NCI-H128 (cell line): ENCODE data around the gene REST.
"Not testable (repeated sequence)": the region's sequence is repeated elsewhere in the genome, so short reads cannot be mapped to it uniquely, and the experiment has no call there.

Experiments
- DNase-seq: peaks from one replicate; lab custom pipeline; 2025; ENCODE audit not compliant: unreplicated experiment; lab: John Stamatoyannopoulos, UW

The REST gene

GRCh38 chr4:56908206-56909085 lies 746 bp downstream of the REST start:
- no peak for DNase-seq

DNA sequence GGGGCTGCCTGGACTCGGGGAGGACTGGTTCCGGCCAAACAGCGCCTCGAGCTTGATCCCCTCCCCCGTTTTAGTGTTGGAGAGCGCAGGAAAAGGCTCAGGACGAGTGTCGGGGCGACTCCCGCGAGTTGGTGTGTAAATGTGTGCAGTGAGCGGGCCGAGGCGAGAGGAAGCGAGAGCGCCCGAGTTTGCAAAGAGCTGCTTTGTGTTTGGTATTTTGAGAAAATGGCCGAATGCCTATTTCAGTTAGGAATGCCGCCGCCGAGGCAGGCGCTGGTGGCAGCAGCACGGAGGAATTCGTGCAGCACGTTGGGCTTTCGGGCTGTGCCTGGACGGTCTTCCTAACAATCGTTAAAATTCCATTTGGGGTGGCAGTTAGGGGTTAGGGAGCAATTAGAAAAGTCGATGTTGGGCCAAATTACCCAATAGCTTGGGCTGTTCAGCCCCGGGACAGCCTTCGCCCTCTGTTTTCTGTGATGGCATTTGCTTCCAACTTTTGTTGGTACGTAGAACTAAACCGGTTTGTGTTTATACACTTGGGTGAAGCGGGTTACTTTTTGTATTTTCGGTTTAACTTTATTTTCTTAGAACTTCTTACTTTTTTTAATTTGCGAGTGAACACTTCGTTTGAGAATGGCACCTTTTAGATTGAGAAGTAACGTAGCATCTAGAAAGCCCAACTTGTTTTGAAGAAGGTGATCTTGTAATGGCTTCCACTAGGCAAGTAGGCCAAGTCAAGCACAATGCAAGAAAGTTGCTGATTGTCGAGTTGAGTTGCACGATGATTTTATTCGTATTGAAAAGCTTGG lies 1.6 kb downstream of the REST start:
- no peak for DNase-seq

GRCh38 chr4:56910172-56910967 lies 2.7 kb downstream of the REST start:
- DNase-seq: no peak

- no peak for DNase-seq
Measured at GRCh38 chr4:56914336-56914735, 6.6 kb downstream of the REST start.

DNA sequence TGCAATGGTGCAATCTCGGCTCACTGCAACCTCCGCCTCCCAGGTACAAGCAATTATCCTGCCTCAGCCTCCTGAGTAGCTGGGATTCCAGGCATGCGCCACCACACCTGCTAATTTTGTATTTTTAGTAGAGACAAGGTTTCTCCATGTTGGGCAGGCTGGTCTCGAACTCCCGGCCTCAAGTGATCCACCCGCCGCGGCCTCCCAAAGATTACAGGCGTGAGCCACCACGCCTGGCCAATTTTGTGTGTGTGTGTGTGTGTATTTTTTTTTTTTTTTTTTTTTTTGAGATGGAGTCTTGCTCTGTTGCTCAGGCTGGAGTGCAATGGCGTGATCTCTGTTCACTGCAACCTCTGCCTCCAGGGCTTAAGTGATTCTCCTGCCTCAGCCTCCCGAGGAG lies 7.3 kb downstream of the REST start:
- not testable (repeated sequence) for DNase-seq

- no peak for DNase-seq
Measured at GRCh38 chr4:56927196-56927595, 19.5 kb downstream of the REST start.

DNA sequence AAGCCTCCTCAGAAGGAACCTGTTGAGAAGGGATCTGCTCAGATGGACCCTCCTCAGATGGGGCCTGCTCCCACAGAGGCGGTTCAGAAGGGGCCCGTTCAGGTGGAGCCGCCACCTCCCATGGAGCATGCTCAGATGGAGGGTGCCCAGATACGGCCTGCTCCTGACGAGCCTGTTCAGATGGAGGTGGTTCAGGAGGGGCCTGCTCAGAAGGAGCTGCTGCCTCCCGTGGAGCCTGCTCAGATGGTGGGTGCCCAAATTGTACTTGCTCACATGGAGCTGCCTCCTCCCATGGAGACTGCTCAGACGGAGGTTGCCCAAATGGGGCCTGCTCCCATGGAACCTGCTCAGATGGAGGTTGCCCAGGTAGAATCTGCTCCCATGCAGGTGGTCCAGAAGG lies 22.9 kb downstream of the REST start:
- DNase-seq: no peak

- DNase-seq: no peak
Measured at GRCh38 chr4:56931924-56932323, 24.2 kb downstream of the REST start.

DNA sequence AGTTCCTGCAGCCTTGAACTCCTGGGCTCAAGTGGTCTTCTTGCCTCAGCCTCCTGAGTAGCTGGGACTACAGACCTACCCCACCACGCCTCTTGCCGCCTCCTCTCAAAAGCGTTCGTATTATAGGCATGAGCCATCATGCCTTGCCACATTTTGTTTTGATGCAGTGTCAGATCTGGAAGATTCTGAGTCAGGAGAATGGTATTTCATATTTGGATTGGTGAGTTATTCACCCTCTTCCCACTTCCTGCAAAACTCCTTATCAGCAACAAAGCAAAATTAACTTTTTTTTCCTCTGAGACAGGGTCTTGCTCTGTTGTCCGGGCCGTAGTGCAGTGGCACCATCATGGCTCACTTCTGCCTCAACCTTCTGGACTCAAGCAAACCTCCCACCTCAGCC lies 29.6 kb downstream of the REST start:
- no peak for DNase-seq

DNA sequence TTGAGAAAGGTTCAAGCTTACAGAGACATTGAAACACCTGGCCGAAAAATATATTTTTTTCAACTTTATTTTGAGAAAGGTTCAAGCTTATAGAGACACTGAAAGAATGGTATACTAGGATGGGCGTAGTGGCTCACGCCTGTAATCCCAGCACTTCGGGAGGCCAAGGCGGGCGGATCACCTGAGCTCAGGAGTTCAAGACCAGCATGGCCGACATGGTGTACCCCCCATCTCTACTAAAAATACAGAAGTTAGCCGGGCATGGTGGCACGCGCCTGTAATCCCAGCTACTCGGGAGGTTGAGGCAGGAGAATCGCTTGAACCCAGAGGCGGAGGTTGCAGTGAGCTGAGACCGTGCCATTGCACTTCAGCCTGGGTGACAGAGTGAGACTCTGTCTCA lies 32.1 kb downstream of the REST start:
- DNase-seq: not testable (repeated sequence)

DNA sequence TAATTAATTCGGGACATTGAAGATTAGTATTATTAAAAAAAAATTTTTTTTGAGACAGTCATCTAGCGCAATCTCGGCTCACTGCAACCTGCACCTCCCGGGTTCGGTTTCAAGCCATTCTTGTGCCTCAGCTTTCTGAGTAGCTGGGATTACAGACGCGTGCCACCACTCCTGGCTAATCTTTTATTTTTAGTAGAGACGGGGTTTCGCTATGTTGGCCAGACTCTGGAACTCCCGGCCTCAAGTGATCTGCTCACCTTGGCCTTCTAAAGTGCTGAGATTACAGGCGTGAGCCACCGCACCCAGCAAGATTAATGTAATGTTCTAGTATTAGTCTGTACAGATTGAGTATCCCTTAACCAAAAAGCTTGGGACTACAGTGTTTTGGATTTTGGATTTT lies 32.7 kb downstream of the REST start:
- DNase-seq: no peak

GRCh38 chr4:56940971-56941370 lies 33.3 kb downstream of the REST start:
- no peak for DNase-seq

- DNase-seq: no peak
Measured at GRCh38 chr4:56941403-56941802, 33.7 kb downstream of the REST start.

DNA sequence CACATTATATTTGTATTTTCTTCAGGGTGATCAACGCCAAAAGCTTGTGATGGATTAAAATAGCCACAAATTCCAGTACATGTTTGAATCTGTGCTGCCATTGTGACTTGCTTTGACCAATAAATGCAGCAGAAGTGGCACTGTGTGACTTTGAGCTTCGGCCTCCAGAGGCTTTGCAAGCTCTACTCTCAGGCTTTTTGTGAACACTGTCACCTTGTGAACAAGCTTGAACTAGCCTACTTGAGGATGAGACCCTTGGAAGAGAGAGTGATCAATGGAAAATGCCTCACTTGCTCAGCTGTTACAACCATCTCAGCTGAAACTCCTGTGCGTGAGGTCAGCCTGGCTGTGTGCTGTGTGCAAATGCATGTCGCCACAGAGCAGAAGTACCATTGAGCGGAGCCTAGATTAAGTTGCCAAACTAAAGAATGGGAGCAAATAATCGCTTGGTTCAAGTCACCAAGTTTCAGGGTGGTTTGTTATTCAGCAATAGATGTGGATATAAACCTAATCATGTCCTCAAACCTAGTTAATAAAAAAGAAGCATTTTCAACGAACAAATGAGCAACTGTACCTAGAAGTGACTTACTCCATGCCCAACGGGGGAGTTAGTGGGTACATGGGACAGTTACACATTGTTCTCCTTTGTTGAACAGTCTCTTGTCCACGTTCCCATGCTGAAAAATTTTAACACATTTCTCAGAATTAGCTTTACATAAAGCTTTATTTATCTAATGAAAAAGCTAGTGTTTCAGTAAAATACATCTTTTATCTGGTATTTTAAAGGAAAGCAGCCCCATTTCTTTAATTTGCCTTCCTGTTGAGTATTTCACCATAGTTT lies 46.2 kb downstream of the REST start:
- no peak for DNase-seq

- peak; percentile 18 for DNase-seq
Measured at GRCh38 chr4:56958111-56958517, 50.4 kb downstream of the REST start.

DNA sequence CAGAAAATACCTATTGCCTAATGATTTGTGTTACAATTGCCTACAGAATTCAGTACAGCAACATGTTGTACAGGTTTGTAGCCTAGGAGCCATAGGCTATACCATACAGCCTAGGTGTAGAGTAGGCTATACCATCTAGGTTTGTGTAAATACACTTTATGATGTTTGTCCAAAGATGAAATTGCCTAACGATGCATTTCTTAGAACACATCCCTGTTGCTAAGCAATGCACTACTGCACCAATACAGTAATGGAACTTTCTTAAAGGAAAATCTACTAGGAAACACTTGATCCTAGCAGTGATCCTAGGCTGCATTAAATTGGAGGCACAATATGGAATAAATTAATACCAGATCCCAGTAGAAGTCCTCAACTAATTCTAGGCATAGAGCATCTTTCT lies 51.4 kb downstream of the REST start:
- no peak for DNase-seq

DNA sequence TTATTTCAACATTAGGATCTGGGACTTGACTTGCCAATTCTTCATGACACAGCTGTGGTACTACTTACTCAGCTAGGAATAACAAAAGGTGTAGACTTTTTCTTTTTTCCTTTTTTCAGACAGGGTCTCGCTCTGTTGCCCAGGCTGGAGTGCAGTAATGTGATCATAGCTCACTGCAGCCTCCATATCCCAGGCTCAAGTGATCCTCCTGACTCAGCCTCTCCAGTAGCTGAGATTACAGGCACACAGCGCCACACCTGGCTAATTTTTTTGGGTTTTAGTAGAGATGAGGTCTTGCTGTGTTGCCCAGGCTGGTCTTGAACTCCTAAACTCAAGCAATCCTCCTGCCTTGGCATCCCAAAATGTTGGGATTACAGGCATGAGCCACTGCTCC lies 53.4 kb downstream of the REST start:
- DNase-seq: no peak

- DNase-seq: no peak
Measured at GRCh38 chr4:56971383-56971782, 63.7 kb downstream of the REST start.

- DNase-seq: no peak
Measured at GRCh38 chr4:56972389-56972788, 64.7 kb downstream of the REST start.

- no peak for DNase-seq
Measured at GRCh38 chr4:56972809-56973208, 65.1 kb downstream of the REST start.

DNA sequence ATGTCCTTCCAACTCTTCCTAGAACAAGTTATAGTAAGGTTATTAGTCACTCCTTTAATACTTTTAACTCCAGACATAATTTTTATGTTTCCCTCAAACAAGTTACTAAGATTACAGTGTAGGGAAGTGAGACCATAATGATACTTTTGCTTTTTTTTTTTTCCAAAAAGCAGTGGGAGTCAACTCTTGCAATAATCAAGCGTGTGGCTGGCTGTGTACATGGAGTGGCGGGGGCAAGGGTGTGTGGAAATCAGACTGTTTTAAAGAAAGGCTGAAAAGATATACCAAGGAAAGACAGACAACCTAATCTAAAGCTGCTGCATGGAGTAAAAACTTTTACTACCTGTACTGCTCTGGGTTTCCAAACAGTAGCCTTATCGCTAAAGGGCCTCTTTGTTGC lies 65.6 kb downstream of the REST start:
- DNase-seq: no peak
